Rectal smooth muscle tissue (tissue), 1 donor: ENCODE measurements around the gene ARHGAP26.

Experiments used
- H3K27ac ChIP-seq: one replicate; pipeline ENCODE4 v1.7.0; 2013; ENCODE audit warnings: low read depth, low read length, inconsistent platforms
- H3K27me3 ChIP-seq: one replicate; pipeline ENCODE4 v1.7.0; 2013; ENCODE audit warnings: low read length; ENCODE audit not compliant: control insufficient read depth, insufficient read depth
- H3K36me3 ChIP-seq: one replicate; pipeline ENCODE4 v1.7.0; 2013; ENCODE audit warnings: low read length; ENCODE audit not compliant: control insufficient read depth, insufficient read depth
- H3K4me1 ChIP-seq: one replicate; pipeline ENCODE4 v1.7.0; 2013; ENCODE audit warnings: low read length; ENCODE audit not compliant: control insufficient read depth, insufficient read depth
- H3K4me3 ChIP-seq: one replicate; pipeline ENCODE4 v1.7.0; 2013; ENCODE audit warnings: low read length
- H3K9ac ChIP-seq: one replicate; pipeline ENCODE4 v1.7.0; 2013; ENCODE audit warnings: low read length

Gene ARHGAP26

GRCh38 chr5:142904416-142904815 lies 134.2 kb downstream of the ARHGAP26 start:
- H3K4me1 ChIP-seq: no peaks in the 10 kb centered on the region
- no peak overlapping the region for H3K4me3 ChIP-seq
- H3K27ac ChIP-seq: no peak overlapping the region
- peaks cover 3% of the 10 kb centered on the region for H3K36me3 ChIP-seq
- no peak overlapping the region for H3K9ac ChIP-seq
- no peaks in the 10 kb centered on the region for H3K27me3 ChIP-seq

GRCh38 chr5:142905348-142905747 lies 135.2 kb downstream of the ARHGAP26 start:
- no peaks in the 10 kb centered on the region for H3K4me1 ChIP-seq
- H3K4me3 ChIP-seq: no peak overlapping the region
- H3K27ac ChIP-seq: no peak overlapping the region
- H3K9ac ChIP-seq: no peak overlapping the region
- H3K36me3 ChIP-seq: peaks cover 3% of the 10 kb centered on the region
- no peaks in the 10 kb centered on the region for H3K27me3 ChIP-seq

GRCh38 chr5:142906863-142907671 lies 136.9 kb downstream of the ARHGAP26 start:
- Histone ChIP-seq H3K9ac (no peak overlapping the region), H3K27me3 (no peaks in the 10 kb centered on the region), H3K36me3 (peaks cover 7% of the 10 kb centered on the region), H3K4me3 (no peak overlapping the region), H3K27ac (no peak overlapping the region), H3K4me1 (no peaks in the 10 kb centered on the region)

GRCh38 chr5:142908659-142909058 lies 138.5 kb downstream of the ARHGAP26 start:
- Histone ChIP-seq H3K4me3 (no peak overlapping the region), H3K4me1 (no peaks in the 10 kb centered on the region), H3K27me3 (no peaks in the 10 kb centered on the region), H3K36me3 (peaks cover 7% of the 10 kb centered on the region), H3K27ac (no peak overlapping the region), H3K9ac (no peak overlapping the region)

- H3K27me3 ChIP-seq: no peaks in the 10 kb centered on the region
- H3K36me3 ChIP-seq: peaks cover 7% of the 10 kb centered on the region
- H3K4me3 ChIP-seq: no peak overlapping the region
Observed at GRCh38 chr5:142910128-142910527, 140.0 kb downstream of the ARHGAP26 start.

GRCh38 chr5:142911170-142911569 lies 141.0 kb downstream of the ARHGAP26 start:
- Histone ChIP-seq H3K36me3 (peaks cover 7% of the 10 kb centered on the region), H3K4me3 (no peak overlapping the region), H3K27me3 (no peaks in the 10 kb centered on the region), H3K27ac (no peak overlapping the region), H3K4me1 (no peaks in the 10 kb centered on the region), H3K9ac (no peak overlapping the region)

More at GRCh38 chr5:142910128-142910527, 140.0 kb downstream of the ARHGAP26 start:
- Histone ChIP-seq H3K4me1 (no peaks in the 10 kb centered on the region), H3K9ac (no peak overlapping the region), H3K27ac (no peak overlapping the region)

- Histone ChIP-seq H3K36me3 (peaks cover 7% of the 10 kb centered on the region), H3K4me1 (no peaks in the 10 kb centered on the region)
Observed at GRCh38 chr5:142911775-142912174, 141.6 kb downstream of the ARHGAP26 start.

GRCh38 chr5:142913728-142914338 lies 143.7 kb downstream of the ARHGAP26 start:
- peaks cover 4% of the 10 kb centered on the region for H3K36me3 ChIP-seq

More at GRCh38 chr5:142911775-142912174, 141.6 kb downstream of the ARHGAP26 start:
- no peak overlapping the region for H3K27ac ChIP-seq
- no peak overlapping the region for H3K4me3 ChIP-seq
- no peaks in the 10 kb centered on the region for H3K27me3 ChIP-seq
- H3K9ac ChIP-seq: no peak overlapping the region

GRCh38 chr5:142915038-142915437 lies 144.9 kb downstream of the ARHGAP26 start:
- H3K27ac ChIP-seq: no peak overlapping the region
- H3K4me1 ChIP-seq: no peaks in the 10 kb centered on the region
- H3K4me3 ChIP-seq: no peak overlapping the region
- no peaks in the 10 kb centered on the region for H3K27me3 ChIP-seq
- no peak overlapping the region for H3K9ac ChIP-seq
- H3K36me3 ChIP-seq: peaks cover 7% of the 10 kb centered on the region

More at GRCh38 chr5:142913728-142914338, 143.7 kb downstream of the ARHGAP26 start:
- H3K27ac ChIP-seq: no peak overlapping the region
- H3K4me1 ChIP-seq: no peaks in the 10 kb centered on the region
- H3K9ac ChIP-seq: no peak overlapping the region
- no peak overlapping the region for H3K4me3 ChIP-seq
- no peaks in the 10 kb centered on the region for H3K27me3 ChIP-seq

- Histone ChIP-seq H3K27me3 (no peaks in the 10 kb centered on the region), H3K27ac (no peak overlapping the region), H3K36me3 (peaks cover 6% of the 10 kb centered on the region)
Observed at GRCh38 chr5:142915813-142916424, 145.7 kb downstream of the ARHGAP26 start.

GRCh38 chr5:142918959-142919635 lies 148.9 kb downstream of the ARHGAP26 start:
- no peaks in the 10 kb centered on the region for H3K27me3 ChIP-seq
- no peak overlapping the region for H3K4me3 ChIP-seq
- H3K4me1 ChIP-seq: peaks cover 3% of the 10 kb centered on the region
- H3K36me3 ChIP-seq: peaks cover 4% of the 10 kb centered on the region
- H3K9ac ChIP-seq: no peak overlapping the region
- no peak overlapping the region for H3K27ac ChIP-seq

More at GRCh38 chr5:142915813-142916424, 145.7 kb downstream of the ARHGAP26 start:
- Histone ChIP-seq H3K4me1 (no peaks in the 10 kb centered on the region), H3K4me3 (no peak overlapping the region), H3K9ac (no peak overlapping the region)
